ENCODE data around the gene OR2T4.
A peak's percentile ranks its signal among the peaks of the same experiment; 100 is the strongest.

Gene OR2T4

GRCh38 chr1:248361121-248361715 is at the start of gene OR2T4:
OR2T4 (plus strand) TSS chr1:248361665; CDS start chr1:248361665, 0 bp downstream.
- DNase-seq: no peak

GRCh38 chr1:248316796-248317195 is 44.7 kb upstream of the OR2T4 start:
- no peak for DNase-seq

GRCh38 chr1:248324468-248324867 is 37.0 kb upstream of the OR2T4 start, which contains the start of gene OR2M7:
OR2M7 (minus strand) TSS chr1:248324568; CDS start chr1:248324568, 0 bp downstream.
- DNase-seq: no peak

- no peak for DNase-seq
Observed at GRCh38 chr1:248343451-248343850, 18.0 kb upstream of the OR2T4 start.

GRCh38 chr1:248348475-248348874 is 13.0 kb upstream of the OR2T4 start, which contains the start of gene OR14C36:
OR14C36 (plus strand) TSS chr1:248348775; CDS start chr1:248348775, 0 bp downstream.
- no peak for DNase-seq

GRCh38 chr1:248359415-248359814 is 2.0 kb upstream of the OR2T4 start:
- DNase-seq: no peak

- DNase-seq: no peak
Observed at GRCh38 chr1:248366609-248367008, 5.1 kb downstream of the OR2T4 start.

GRCh38 chr1:248372394-248372793 is 10.9 kb downstream of the OR2T4 start:
- DNase-seq: no peak

GRCh38 chr1:248373761-248374160 is 12.3 kb downstream of the OR2T4 start:
- DNase-seq: no peak

- DNase-seq: peak; percentile 18
Observed at GRCh38 chr1:248375446-248375845, 14.0 kb downstream of the OR2T4 start, which contains the start of gene OR2T6. OR2T6 (plus strand) TSS chr1:248375746; CDS start chr1:248387609, 11,863 bp downstream.

- no peak for DNase-seq
Observed at GRCh38 chr1:248376916-248377315, 15.5 kb downstream of the OR2T4 start.

GRCh38 chr1:248380854-248381253 is 19.4 kb downstream of the OR2T4 start:
- no peak for DNase-seq

GRCh38 chr1:248388426-248388825 is 27.0 kb downstream of the OR2T4 start:
- no peak for DNase-seq

- DNase-seq: peak; percentile 11
Observed at GRCh38 chr1:248393050-248393449, 31.6 kb downstream of the OR2T4 start.

- DNase-seq: no peak
Observed at GRCh38 chr1:248402748-248403147, 41.3 kb downstream of the OR2T4 start, which contains the start of gene OR2T1. OR2T1 (plus strand) TSS chr1:248403048; CDS start chr1:248406148, 3,100 bp downstream.

- peak; percentile 52 for DNase-seq
Observed at GRCh38 chr1:248404024-248404423, 42.6 kb downstream of the OR2T4 start.

GRCh38 chr1:248406721-248407692 is 45.5 kb downstream of the OR2T4 start:
- no peak for DNase-seq

Measured in DMS53 (cell line).